ENCODE measurements around the gene PSMD5. TPM values are rescaled to one million over a fixed set of nuclear protein-coding genes. Genes with fewer than 3 reads are reported as not detected.

PSMD5 gene
- total and polyA plus RNA-seq, 9 of the 15 experiments (the other 6 are each of a cell fraction or from before 2014, with no cell fraction given): 46.4 to 148 (median 76.3) TPM

DNA sequence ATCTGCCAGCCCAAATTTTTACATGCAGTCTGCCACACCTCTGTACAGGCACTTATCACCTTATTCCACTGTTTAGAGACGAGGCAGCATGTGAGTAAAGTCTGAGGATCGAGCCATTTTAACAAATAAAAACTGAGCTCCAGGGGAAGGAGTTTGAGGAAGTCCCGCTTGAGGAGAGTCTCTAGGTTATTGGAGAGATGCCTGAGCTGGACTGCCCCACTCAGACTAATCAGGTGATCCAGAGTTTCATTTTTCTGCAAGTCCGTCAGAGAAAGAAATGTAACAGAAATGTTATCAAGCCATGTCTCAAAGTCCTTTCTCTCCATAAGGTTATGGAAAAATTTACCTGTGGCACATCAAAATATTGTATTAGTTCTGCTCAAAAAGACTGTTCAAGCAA, 54.8 kb downstream of the PSMD5 start:
- no peaks in the 10 kb centered on the region for H3K9me1 ChIP-seq (ENCODE audit: control insufficient read depth, insufficient read depth, low read length)
- peaks cover 3 to 20% of the 10 kb centered on the region in 2 experiments; a peak in 3 of 5 replicates for H3K4me1 ChIP-seq (replicated peaks in 1 of 2; ENCODE audit: control insufficient read depth in 2 of 2, insufficient read depth in 2 of 2, low read length in 2 of 2)
- H3K4me2 ChIP-seq (ENCODE audit: insufficient read depth, low read length): no peak overlapping the region; the same call in 1 of the 2 replicates
- ATAC-seq (no peak), DNase-seq (ENCODE audit: extremely low read depth in 1 of 4, low spot score in 3 of 4) (no peak), FAIRE-seq (no peak)
- ChIA-PET POLR2A (interaction anchor here (0.9 to 2.1 kb wide), 2 partner anchors 10 to 55 kb away, joined by 3 to 10 read pairs; no protein-coding TSS in a partner anchor), CTCF (ENCODE audit: low intra/inter-chr PET ratio) (no interaction called here)
- no TSS peak for BruUV-seq (replicated peaks)
- no peak overlapping the region for H3K4me3 ChIP-seq
- H3K36me3 ChIP-seq (ENCODE audit: control insufficient read depth, insufficient read depth, low read length): peaks cover 77% of the 10 kb centered on the region
- intact Hi-C loops (cut with micrococcal nuclease) (no loop called here), in situ Hi-C loops (cut with MboI) (no loop called here)
- H4K20me1 ChIP-seq (replicated peaks; ENCODE audit: control insufficient read depth, insufficient read depth, low read length): no peaks in the 10 kb centered on the region
- H3K9ac ChIP-seq (ENCODE audit: insufficient read depth in 1 of 2, low read depth in 2 of 2, low read length in 2 of 2): 0 out of 4 replicates have a peak overlapping the region, but pooled peaks of 1 of the 2 experiments have one; percentile 12
- 0 out of 3 replicates have a peak overlapping the region, but pooled peaks have one; percentile 18 for H3K27ac ChIP-seq (ENCODE audit: extremely low read depth, low read depth, low read length)
- H3K27me3 ChIP-seq (ENCODE audit: control insufficient read depth in 2 of 2, insufficient read depth in 2 of 2, low read length in 2 of 2): no peaks in the 10 kb centered on the region
- no peak overlapping the region for H2AFZ ChIP-seq (ENCODE audit: low read depth, low read length)
- TF ChIP-seq SPI1 (IDR thresholded peaks at IDR 0.05; ENCODE audit: borderline replicate concordance, low read depth, low read length): peak; percentile 52; the same call in 1 of the 2 replicates
- TF ChIP-seq NRF1 (conservative IDR thresholded peaks at IDR 0.05 in 1 of 2, IDR thresholded peaks at IDR 0.05 in 1 of 2): no peak
- 54% methylated on average over 4 of the region's 4 CpGs for WGBS (ENCODE audit: insufficient coverage, low coverage, missing lambda C conversion rate)
- H3K9me3 ChIP-seq (replicated peaks; ENCODE audit: control insufficient read depth, insufficient read depth, low read depth, low read length): no peaks in the 10 kb centered on the region
- peaks cover 85% of the 10 kb centered on the region for H3K79me2 ChIP-seq (ENCODE audit: control insufficient read depth, insufficient read depth, low read length)

DNA sequence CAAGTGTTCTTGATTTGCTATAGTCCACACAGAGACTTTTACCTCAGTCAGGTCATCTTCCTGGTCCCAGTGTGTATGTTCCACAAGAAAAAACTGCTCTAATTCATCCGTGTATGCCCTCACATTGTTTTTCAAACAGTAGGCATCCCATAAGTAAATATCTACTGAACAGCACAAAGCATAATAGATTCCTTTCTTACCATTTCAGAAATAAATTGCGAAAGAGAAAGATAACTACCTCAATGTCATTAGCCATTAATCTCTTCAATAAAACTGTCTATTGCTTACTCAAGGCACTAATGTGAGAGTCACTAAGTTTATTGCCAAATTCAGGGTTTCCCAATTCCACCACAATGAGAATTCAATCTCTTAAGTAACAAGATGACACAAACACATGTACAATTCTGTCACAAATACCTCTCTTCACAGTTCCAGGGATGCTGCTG, 59.1 kb downstream of the PSMD5 start:
- TF ChIP-seq EWSR1 (IDR thresholded peaks at IDR 0.05; ENCODE audit: borderline replicate concordance, low read depth, partially characterized antibody) (no peak), CEBPB (tag; IDR thresholded peaks at IDR 0.05) (peak; percentile 59)
- TF ChIP-seq, protein P1, sequence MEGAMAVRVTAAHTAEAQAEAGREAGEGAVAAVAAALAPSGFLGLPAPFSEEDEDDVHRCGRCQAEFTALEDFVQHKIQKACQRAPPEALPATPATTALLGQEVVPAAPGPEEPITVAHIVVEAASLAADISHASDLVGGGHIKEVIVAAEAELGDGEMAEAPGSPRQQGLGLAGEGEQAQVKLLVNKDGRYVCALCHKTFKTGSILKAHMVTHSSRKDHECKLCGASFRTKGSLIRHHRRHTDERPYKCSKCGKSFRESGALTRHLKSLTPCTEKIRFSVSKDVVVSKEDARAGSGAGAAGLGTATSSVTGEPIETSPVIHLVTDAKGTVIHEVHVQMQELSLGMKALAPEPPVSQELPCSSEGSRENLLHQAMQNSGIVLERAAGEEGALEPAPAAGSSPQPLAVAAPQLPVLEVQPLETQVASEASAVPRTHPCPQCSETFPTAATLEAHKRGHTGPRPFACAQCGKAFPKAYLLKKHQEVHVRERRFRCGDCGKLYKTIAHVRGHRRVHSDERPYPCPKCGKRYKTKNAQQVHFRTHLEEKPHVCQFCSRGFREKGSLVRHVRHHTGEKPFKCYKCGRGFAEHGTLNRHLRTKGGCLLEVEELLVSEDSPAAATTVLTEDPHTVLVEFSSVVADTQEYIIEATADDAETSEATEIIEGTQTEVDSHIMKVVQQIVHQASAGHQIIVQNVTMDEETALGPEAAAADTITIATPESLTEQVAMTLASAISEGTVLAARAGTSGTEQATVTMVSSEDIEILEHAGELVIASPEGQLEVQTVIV (CRISPR knock-in tag; IDR thresholded peaks at IDR 0.05; ENCODE audit: borderline replicate concordance): no peak
- H3K4me3 ChIP-seq: no peak overlapping the region
- no peak overlapping the region for H3K4me2 ChIP-seq (ENCODE audit: insufficient read depth, low read length)
- H4K20me1 ChIP-seq (replicated peaks; ENCODE audit: control insufficient read depth, insufficient read depth, low read length): no peaks in the 10 kb centered on the region
- 79% methylated on average over 2 of the region's 2 CpGs for WGBS (ENCODE audit: insufficient coverage, low coverage, missing lambda C conversion rate)
- H2AFZ ChIP-seq (ENCODE audit: low read depth, low read length): no peak overlapping the region
- no peak overlapping the region for H3K27ac ChIP-seq (ENCODE audit: extremely low read depth, low read depth, low read length)
- no peak overlapping the region for H3K9ac ChIP-seq (ENCODE audit: insufficient read depth in 1 of 2, low read depth in 2 of 2, low read length in 2 of 2)
- peaks cover 0 to 11% of the 10 kb centered on the region in 2 experiments; a peak in 2 of 5 replicates for H3K4me1 ChIP-seq (replicated peaks in 1 of 2; ENCODE audit: control insufficient read depth in 2 of 2, insufficient read depth in 2 of 2, low read length in 2 of 2)
- DNase-seq (ENCODE audit: extremely low read depth in 1 of 4, low spot score in 3 of 4) (no peak), ATAC-seq (no peak), FAIRE-seq (no peak)
- H3K79me2 ChIP-seq (ENCODE audit: control insufficient read depth, insufficient read depth, low read length): peaks cover 76% of the 10 kb centered on the region
- no peaks in the 10 kb centered on the region for H3K9me1 ChIP-seq (ENCODE audit: control insufficient read depth, insufficient read depth, low read length)
- intact Hi-C loops (cut with micrococcal nuclease): no loop called here
- in situ Hi-C loops (cut with MboI): no loop called here
- no TSS peak for BruUV-seq (replicated peaks)
- no peaks in the 10 kb centered on the region for H3K27me3 ChIP-seq (ENCODE audit: control insufficient read depth in 2 of 2, insufficient read depth in 2 of 2, low read length in 2 of 2)
- CTCF ChIA-PET (ENCODE audit: low intra/inter-chr PET ratio): no interaction called here
- H3K9me3 ChIP-seq (replicated peaks; ENCODE audit: control insufficient read depth, insufficient read depth, low read depth, low read length): no peaks in the 10 kb centered on the region
- POLR2A ChIA-PET: no interaction called here
- H3K36me3 ChIP-seq (ENCODE audit: control insufficient read depth, insufficient read depth, low read length): peaks cover 71% of the 10 kb centered on the region
